OCI-LY1 (cell line): ENCODE measurements around the gene MAPK11.

Experiments
- EZH2 ChIP-seq: fragments of 200-600 bp; sonication (generic), shearing (Covaris generic); IDR thresholded peaks from 2 replicates; pipeline ENCODE4 v1.8.0; 2017; ENCODE audit warnings: borderline replicate concordance, mixed run types, mild to moderate bottlenecking, antibody characterized with exemption, low read length, moderate library complexity, mixed read lengths
- TF ChIP-seq, protein P1 (sequence below): fragments of 200-600 bp; sonication (generic), shearing (Covaris generic); IDR thresholded peaks from 2 replicates; pipeline ENCODE4 v1.5.1; 2017; ENCODE audit warnings: mild to moderate bottlenecking, antibody characterized with exemption, low read length, moderate library complexity, mixed read lengths

DNA sequence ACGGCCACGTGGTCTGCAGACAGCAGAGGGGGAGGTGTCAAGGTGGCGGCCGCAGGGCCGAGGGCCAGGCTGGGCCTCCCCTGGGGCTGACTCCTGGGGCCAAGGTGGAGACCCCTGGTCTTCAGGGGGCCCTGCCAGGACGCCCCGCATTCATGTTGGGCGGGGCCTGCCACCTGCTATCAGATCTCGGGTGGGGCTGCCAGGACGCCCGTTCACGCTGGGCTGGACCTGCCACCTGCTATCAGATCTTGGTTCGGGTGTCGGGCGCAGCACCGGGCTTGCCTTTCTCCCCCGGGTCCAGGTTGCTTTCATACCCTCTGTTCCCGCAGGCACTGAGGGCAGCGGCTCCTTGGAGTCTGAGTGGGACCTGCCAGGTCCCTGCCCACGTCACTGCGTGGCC lies 16.1 kb upstream of the MAPK11 start:
- TF ChIP-seq, protein P1, sequence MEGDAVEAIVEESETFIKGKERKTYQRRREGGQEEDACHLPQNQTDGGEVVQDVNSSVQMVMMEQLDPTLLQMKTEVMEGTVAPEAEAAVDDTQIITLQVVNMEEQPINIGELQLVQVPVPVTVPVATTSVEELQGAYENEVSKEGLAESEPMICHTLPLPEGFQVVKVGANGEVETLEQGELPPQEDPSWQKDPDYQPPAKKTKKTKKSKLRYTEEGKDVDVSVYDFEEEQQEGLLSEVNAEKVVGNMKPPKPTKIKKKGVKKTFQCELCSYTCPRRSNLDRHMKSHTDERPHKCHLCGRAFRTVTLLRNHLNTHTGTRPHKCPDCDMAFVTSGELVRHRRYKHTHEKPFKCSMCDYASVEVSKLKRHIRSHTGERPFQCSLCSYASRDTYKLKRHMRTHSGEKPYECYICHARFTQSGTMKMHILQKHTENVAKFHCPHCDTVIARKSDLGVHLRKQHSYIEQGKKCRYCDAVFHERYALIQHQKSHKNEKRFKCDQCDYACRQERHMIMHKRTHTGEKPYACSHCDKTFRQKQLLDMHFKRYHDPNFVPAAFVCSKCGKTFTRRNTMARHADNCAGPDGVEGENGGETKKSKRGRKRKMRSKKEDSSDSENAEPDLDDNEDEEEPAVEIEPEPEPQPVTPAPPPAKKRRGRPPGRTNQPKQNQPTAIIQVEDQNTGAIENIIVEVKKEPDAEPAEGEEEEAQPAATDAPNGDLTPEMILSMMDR, result no peak
- TF ChIP-seq EZH2, result no peak
